ENCODE results near the gene ZNF584.

DNA sequence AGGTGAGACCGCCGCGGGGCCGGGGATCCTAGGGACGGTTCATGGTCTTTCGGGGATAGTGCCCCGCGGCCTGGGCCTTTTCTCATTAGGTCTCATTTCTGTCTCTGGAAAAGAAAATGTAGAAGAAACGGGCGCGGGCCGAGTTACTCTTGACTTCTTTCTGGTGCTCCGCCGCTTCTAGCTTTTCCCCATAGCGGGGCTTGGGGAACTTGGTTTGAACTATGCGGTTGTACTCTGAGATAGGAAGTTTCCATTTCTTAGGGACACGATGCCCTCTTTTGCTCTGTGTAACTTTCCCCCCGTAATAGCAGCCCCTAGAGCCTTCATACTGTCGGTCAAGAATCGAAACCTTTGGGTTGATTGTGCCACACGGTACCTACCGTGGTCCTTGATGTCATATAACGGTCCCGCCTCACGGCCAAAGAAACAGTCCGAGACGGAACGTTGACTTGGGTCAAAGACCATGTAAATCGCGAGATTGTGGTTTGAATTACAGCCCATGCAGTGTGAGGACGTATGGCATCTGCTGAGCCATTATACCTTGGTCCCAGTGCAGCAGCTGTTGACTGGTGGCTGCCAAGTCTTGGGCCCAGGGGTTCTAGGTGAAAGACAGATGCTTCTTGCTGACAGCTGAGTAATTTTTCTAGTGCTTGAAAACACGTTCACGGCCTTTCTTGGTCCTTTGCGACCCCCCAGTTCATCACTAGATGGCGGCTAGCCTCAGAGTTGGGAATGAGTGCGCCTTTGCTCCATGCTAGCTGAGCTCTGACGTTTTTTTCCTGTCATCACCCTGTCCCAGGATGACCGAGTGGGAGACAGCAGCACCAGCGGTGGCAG lies 20.9 kb upstream of the ZNF584 start:
- no peak for TF ChIP-seq POLR2A (IDR thresholded peaks at IDR 0.05; ENCODE audit: low read length)
- TF ChIP-seq RAD21 (conservative IDR thresholded peaks at IDR 0.05 in 1 of 2, IDR thresholded peaks at IDR 0.05 in 1 of 2): no peak
- TF ChIP-seq, protein P1, sequence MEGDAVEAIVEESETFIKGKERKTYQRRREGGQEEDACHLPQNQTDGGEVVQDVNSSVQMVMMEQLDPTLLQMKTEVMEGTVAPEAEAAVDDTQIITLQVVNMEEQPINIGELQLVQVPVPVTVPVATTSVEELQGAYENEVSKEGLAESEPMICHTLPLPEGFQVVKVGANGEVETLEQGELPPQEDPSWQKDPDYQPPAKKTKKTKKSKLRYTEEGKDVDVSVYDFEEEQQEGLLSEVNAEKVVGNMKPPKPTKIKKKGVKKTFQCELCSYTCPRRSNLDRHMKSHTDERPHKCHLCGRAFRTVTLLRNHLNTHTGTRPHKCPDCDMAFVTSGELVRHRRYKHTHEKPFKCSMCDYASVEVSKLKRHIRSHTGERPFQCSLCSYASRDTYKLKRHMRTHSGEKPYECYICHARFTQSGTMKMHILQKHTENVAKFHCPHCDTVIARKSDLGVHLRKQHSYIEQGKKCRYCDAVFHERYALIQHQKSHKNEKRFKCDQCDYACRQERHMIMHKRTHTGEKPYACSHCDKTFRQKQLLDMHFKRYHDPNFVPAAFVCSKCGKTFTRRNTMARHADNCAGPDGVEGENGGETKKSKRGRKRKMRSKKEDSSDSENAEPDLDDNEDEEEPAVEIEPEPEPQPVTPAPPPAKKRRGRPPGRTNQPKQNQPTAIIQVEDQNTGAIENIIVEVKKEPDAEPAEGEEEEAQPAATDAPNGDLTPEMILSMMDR (IDR thresholded peaks at IDR 0.05): no peak
- no peak for TF ChIP-seq CEBPB (IDR thresholded peaks at IDR 0.05)
- TF ChIP-seq, protein P2, sequence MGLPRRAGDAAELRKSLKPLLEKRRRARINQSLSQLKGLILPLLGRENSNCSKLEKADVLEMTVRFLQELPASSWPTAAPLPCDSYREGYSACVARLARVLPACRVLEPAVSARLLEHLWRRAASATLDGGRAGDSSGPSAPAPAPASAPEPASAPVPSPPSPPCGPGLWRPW (IDR thresholded peaks at IDR 0.05): no peak
